Smooth muscle cell (in vitro differentiated cells): ENCODE data around the gene KRTAP4-6. TPM values are rescaled to one million over a fixed set of nuclear protein-coding genes. Genes with fewer than 3 reads are reported as not detected.
"Not testable (repeated sequence)": the region's sequence is repeated elsewhere in the genome, so short reads cannot be mapped to it uniquely, and the experiment has no call there.

ENCODE experiments used
- DNase-seq: peaks from one replicate; lab custom pipeline; 2025; ENCODE audit not compliant: unreplicated experiment; lab: John Stamatoyannopoulos, UW
- H2AFZ ChIP-seq: fragments of 200-600 bp; sonication (generic); 2 replicates; pipeline ENCODE4 v1.6.0; 2016; ENCODE audit warnings: antibody characterized with exemption, low read depth, mild to moderate bottlenecking
- H3F3A ChIP-seq: fragments of 200-600 bp; sonication (generic); 2 replicates; pipeline ENCODE4 v1.6.0; 2017; ENCODE audit warnings: antibody characterized with exemption, low read depth
- H3K27ac ChIP-seq: fragments of 200-600 bp; sonication (generic); 2 replicates; pipeline ENCODE4 v1.5.1; 2016; ENCODE audit warnings: low read depth, mild to moderate bottlenecking
- H3K27me3 ChIP-seq: fragments of 200-600 bp; sonication (generic); 2 replicates; pipeline ENCODE4 v1.6.1; 2016; ENCODE audit warnings: low read depth, mild to moderate bottlenecking
- H3K36me3 ChIP-seq: fragments of 200-600 bp; sonication (generic); 2 replicates; pipeline ENCODE4 v1.5.1; 2016; ENCODE audit warnings: low read depth
- H3K4me1 ChIP-seq: fragments of 200-600 bp; sonication (generic); 2 replicates; pipeline ENCODE4 v1.5.1; 2016; ENCODE audit warnings: low read depth
- H3K4me2 ChIP-seq: fragments of 200-600 bp; sonication (generic); 2 replicates; pipeline ENCODE4 v1.6.0; 2016; ENCODE audit warnings: mild to moderate bottlenecking
- H3K4me3 ChIP-seq: fragments of 200-600 bp; sonication (generic); 2 replicates; pipeline ENCODE4 v1.5.1; 2016; ENCODE audit warnings: mild to moderate bottlenecking
- H3K79me2 ChIP-seq: fragments of 200-600 bp; sonication (generic); 2 replicates; pipeline ENCODE4 v1.6.0; 2016; ENCODE audit warnings: low read depth, mild to moderate bottlenecking
- H3K9ac ChIP-seq: fragments of 200-600 bp; sonication (generic); 2 replicates; pipeline ENCODE4 v1.6.0; 2016; ENCODE audit warnings: low read depth
- H3K9me3 ChIP-seq: fragments of 200-600 bp; sonication (generic); replicated peaks from 2 replicates; pipeline ENCODE4 v1.5.1; 2016; ENCODE audit warnings: low read depth
- H4K20me1 ChIP-seq: fragments of 200-600 bp; sonication (generic); 2 replicates; pipeline ENCODE4 v1.6.0; 2016; ENCODE audit warnings: low read depth
- CTCF ChIP-seq: fragments of 200-600 bp; sonication (generic); IDR thresholded peaks from 2 replicates; pipeline ENCODE4 v1.5.1; 2017; ENCODE audit warnings: borderline replicate concordance, mild to moderate bottlenecking, antibody characterized with exemption; ENCODE audit not compliant: insufficient read depth, poor library complexity, severe bottlenecking
- WGBS: methylation state at CpG from one replicate; pipeline ENCODE4 v1.1.7; 2016; ENCODE audit warnings: low lambda C conversion rate; 5-methylcytosine and 5-hydroxymethylcytosine counted together
- polyA plus RNA-seq: library from polyadenylated mRNA; unstranded; fragments of >200 nt; fragmentation: Nextera tagmentation; extraction: Ambion mirVana; gene quantifications from 2 replicates; pipeline ENCODE4 v1.2.1, GENCODE V29; 2016
- total RNA-seq: library from RNA; depleted of rRNA; stranded (reverse); fragments of >200 nt; gene quantifications from 2 replicates; pipeline ENCODE4 v1.2.3, GENCODE V29; 2014

KRTAP4-6 gene
- total and polyA plus RNA-seq, 2 experiments from 2014 or later = not detected

DNA sequence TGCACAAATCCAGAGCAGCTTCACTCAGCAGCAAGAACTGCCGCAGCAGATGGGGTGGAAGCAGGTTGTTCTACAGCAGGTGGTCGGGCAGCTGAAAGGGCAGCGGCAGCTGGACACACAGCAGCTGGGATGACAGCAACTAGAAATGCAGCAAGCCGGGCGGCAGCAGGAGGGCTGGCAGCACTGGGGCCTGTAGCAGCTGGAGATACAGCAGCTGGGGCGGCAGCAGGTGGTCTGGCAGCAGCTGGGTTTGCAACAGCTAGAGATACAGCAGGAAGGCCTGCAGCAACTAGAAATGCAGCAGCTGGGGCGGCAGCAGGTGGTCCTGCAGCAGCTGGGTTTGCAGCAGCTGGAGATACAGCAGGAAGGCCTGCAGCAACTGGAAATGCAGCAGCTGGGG is 27.2 kb upstream of the KRTAP4-6 start:
- no peaks in the 10 kb centered on the region for H4K20me1 ChIP-seq
- no peaks in the 10 kb centered on the region for H3K79me2 ChIP-seq
- WGBS = 95% methylated on average over 7 of the region's 7 CpGs
- H3F3A ChIP-seq = no peaks in the 10 kb centered on the region
- H3K27me3 ChIP-seq = peaks cover 10% of the 10 kb centered on the region
- TF ChIP-seq CTCF = no peak
- H3K4me1 ChIP-seq = no peaks in the 10 kb centered on the region
- H3K4me3 ChIP-seq = no peak overlapping the region
- no peak overlapping the region for H2AFZ ChIP-seq
- no peak for DNase-seq
- no peak overlapping the region for H3K4me2 ChIP-seq
- H3K36me3 ChIP-seq = no peaks in the 10 kb centered on the region
- H3K9ac ChIP-seq = no peak overlapping the region
- H3K27ac ChIP-seq = no peak overlapping the region
- no peaks in the 10 kb centered on the region for H3K9me3 ChIP-seq

DNA sequence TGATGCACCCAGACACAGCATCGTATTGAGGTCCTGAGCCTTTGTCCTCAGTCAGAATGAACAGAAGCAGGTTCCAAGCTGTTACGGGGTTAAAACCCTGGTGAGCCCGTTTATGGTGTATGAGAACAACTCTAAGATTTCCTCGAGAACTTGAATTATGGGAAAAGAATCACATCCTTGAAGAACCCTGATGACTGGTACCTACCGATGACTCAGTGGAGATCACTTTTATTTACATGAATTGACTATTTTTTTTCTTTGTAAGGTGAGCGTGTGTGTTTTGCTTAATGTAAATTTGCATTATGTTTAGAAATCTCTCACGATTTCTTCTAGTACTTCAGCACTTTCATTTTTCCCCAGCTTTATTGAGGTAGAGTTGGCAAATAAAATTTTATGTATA is 23.5 kb upstream of the KRTAP4-6 start:
- Histone ChIP-seq H3K27ac (no peak overlapping the region), H3F3A (no peaks in the 10 kb centered on the region), H3K4me1 (no peaks in the 10 kb centered on the region), H3K9ac (no peak overlapping the region), H4K20me1 (no peaks in the 10 kb centered on the region), H3K9me3 (no peaks in the 10 kb centered on the region), H3K4me3 (no peak overlapping the region), H3K79me2 (no peaks in the 10 kb centered on the region), H3K27me3 (peaks cover 7% of the 10 kb centered on the region), H3K4me2 (no peak overlapping the region), H2AFZ (no peak overlapping the region), H3K36me3 (no peaks in the 10 kb centered on the region)
- DNase-seq = no peak
- no peak for TF ChIP-seq CTCF
- 87% methylated on average over 7 of the region's 7 CpGs for WGBS

GRCh38 chr17:41160648-41161047 is 20.3 kb upstream of the KRTAP4-6 start, which contains the start of gene KRTAP4-4:
KRTAP4-4 (minus strand) TSS chr17:41160748; CDS start chr17:41160691, 57 bp downstream.
- peaks cover 4% of the 10 kb centered on the region for H3K27me3 ChIP-seq
- DNase-seq = no peak
- no peaks in the 10 kb centered on the region for H3K9me3 ChIP-seq
- no peaks in the 10 kb centered on the region for H4K20me1 ChIP-seq
- WGBS = 89% methylated on average over 1 of the region's 1 CpG
- H3K4me3 ChIP-seq = no peak within 1 kb of the TSS
- no peak for TF ChIP-seq CTCF
- no peak within 1 kb of the TSS for H3K27ac ChIP-seq
- H3K4me2 ChIP-seq = no peak within 1 kb of the TSS
- no peaks in the 10 kb centered on the region for H3K4me1 ChIP-seq
- H3K36me3 ChIP-seq = no peaks in the 10 kb centered on the region
- H2AFZ ChIP-seq = no peak within 1 kb of the TSS
- H3K79me2 ChIP-seq = no peaks in the 10 kb centered on the region
- no peak within 1 kb of the TSS for H3K9ac ChIP-seq
- no peaks in the 10 kb centered on the region for H3F3A ChIP-seq

DNA sequence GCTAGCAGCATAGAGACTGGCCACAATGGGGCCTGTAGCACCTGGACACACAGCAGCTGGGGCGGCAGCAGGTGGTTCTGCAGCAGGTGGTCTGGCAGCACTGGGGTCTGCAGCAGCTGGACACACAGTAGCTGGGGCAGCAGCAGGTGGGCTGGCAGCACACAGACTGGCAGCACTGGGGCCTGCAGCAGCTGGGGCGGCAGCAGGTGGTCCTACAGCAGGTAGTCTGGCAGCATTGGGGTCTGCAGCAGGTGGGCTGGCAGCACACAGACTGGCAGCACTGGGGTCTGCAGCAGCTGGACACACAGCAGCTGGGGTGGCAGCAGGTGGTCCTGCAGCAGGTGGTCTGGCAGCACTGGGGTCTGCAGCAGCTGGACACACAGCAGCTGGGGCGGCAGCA is 19.8 kb upstream of the KRTAP4-6 start:
- not testable (repeated sequence) for H3K27ac ChIP-seq, H2AFZ ChIP-seq, H3K4me1 ChIP-seq, H3K9me3 ChIP-seq, H3F3A ChIP-seq, H4K20me1 ChIP-seq, H3K9ac ChIP-seq, H3K4me2 ChIP-seq, DNase-seq, H3K36me3 ChIP-seq, H3K79me2 ChIP-seq, H3K27me3 ChIP-seq, H3K4me3 ChIP-seq
- 82% methylated on average over 3 of the region's 3 CpGs for WGBS
